GM12891 (cell line): Measurements from ENCODE around the gene ADAMTS3.

Experiments
- POLR2A ChIP-seq: IDR thresholded peaks from 2 replicates; pipeline ENCODE4 v1.6.1; 2011; ENCODE audit warnings: low read depth, low read length, control low read depth
- POLR2AphosphoS5 ChIP-seq: IDR thresholded peaks from 2 replicates; pipeline ENCODE4 v1.6.1; 2011; ENCODE audit warnings: low read depth, low read length, control low read depth

DNA sequence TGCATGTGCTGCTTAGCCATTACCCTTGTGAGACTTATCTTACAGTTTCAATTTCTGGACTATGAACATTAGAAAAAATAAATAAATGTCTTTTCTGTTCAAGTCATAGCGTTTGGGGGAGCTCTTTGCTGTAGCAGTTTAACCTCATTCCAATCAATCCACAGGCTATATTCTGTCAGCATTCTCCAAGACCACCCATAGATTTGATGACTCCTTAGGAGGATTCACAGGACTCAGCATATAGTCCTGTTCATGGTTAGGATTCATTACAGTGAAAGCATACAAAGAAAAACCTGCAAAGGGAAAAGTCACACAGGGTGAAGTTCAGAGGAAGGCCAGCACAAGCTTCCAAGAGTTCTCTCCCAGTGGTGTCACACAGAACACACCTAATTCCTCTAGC lies 180.5 kb downstream of the ADAMTS3 start:
- TF ChIP-seq POLR2AphosphoS5 (no peak), POLR2A (no peak)
